Measurements from ENCODE around the gene DTNBP1.

The DTNBP1 gene

DNA sequence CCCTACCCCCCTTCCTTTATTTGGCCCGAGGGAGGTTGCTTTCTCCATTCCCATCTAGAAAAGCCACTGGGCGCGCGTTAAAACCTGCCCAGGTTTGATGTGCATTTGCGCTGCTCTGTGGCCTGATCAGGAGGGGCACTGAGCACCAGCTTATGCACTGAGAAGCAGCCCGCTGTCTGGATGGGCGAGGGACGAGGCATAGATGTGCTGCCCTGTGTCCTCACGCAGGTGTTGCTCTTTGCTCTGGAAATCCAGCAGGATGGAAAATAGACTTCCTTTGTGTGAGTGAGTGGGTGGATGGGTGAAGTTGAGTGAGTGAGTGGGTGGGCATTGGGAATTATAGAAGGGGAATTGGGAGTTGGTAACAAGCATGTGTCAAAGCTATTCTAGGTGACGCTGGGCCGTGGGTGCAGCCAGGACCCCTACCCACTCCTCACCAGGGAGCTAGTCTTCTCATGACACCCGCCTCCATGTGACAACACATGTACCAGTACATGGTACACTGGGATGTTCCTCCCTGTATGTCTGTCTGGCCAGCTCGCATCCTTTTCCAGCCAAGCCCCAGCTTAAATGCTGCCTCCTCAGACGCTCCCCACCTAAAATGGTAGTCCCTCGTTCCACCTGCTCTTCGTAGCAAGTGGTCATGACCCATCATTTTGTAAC is 162.6 kb downstream of the DTNBP1 start:
- DNase-seq = no peak

GRCh38 chr6:15499591-15499990 is 163.2 kb downstream of the DTNBP1 start:
- no peak for DNase-seq

DNA sequence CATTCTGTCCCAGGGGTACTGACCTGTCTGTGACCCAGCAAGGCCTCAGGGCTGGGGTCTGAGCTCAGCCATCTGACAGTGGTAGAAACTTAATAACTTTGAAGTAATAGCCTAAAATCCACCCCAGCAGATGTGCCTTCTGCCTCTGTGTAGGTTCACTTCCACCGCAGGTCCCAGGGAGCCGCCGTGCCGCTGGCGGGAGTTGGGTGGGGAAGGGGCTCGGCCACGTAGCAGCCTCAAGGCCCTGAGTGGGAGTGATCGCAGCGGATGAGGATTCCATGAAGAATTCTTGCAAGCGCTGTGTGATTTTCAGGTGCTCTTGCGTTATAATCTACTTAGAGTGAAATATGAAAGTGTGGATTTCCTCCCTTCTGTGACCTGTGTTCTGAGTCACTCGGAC is 163.7 kb downstream of the DTNBP1 start:
- DNase-seq = no peak

GRCh38 chr6:15498640-15499039 is 164.2 kb downstream of the DTNBP1 start:
- DNase-seq = no peak

DNA sequence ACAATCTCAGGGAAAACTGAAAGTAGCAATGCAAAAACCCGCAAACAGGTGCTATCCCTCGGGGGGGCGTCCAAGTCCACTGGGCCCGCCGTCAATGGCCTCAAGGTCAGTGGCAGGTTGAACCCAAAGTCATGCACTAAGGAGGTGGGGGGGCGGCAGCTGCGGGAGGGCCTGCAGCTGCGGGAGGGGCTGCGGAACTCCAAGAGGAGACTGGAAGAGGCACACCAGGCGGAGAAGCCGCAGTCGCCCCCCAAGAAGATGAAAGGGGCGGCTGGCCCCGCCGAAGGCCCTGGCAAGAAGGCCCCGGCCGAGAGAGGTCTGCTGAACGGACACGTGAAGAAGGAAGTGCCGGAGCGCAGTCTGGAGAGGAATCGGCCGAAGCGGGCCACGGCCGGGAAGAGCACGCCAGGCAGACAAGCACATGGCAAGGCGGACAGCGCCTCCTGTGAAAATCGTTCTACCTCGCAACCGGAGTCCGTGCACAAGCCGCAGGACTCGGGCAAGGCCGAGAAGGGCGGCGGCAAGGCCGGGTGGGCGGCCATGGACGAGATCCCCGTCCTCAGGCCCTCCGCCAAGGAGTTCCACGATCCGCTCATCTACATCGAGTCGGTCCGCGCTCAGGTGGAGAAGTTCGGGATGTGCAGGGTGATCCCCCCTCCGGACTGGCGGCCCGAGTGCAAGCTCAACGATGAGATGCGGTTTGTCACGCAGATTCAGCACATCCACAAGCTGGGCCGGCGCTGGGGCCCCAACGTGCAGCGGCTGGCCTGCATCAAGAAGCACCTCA is 166.3 kb downstream of the DTNBP1 start:
- no peak for DNase-seq

GRCh38 chr6:15495375-15495901 is 167.4 kb downstream of the DTNBP1 start:
- no peak for DNase-seq

GRCh38 chr6:15493437-15494168 is 169.2 kb downstream of the DTNBP1 start:
- no peak for DNase-seq

DNA sequence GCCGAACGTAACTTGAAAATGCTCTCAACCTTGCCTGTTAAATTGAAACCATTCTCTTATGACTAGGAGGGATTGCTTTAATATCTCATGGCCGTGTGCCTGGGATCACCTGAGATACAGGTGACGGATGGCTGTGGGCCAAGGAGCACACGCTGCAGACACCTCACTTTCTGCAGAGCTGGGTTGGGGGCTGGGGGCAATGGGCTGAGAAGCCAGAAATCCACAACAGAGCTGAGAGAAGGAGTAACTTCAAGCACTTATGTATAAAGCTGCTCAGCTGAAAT is 170.9 kb downstream of the DTNBP1 start:
- peak; percentile 49 for DNase-seq

DNA sequence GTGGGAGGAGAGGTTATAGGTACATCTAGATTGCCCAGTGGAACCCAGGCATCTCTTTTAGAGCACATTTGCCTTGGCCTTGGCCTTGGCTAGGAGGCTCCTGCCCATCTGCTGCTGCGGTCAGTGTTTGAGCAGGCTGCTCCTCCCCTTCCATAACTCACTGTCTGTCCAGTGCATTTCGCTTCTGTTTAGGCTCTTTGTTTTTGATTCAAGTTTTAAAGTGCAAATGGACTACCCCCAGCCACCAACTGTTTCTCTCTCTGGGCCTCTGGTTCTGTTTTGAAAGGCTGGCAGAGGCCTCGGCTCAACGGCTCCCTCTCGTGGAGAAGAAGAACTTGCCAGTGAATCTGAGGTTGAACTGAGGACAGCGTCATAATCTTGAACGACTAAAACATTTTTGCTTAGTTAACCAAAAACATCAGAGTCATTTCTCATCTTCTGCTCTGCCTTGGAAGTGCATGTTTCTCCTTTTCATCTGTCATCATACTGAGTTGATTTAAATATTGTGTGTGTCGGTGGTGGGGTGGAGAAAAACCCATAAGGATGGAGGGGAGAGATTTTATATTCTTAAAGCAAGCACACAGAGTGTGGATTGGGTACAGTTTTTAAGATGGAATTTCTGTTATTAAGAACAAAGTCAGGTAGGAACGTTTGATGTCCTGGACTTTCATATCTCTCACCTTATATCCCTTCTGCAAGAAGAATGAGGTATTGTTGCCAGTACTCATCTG is 171.4 kb downstream of the DTNBP1 start:
- peak; percentile 84 for DNase-seq

- DNase-seq = peak; percentile 54
These were observed 172.4 kb downstream of the DTNBP1 start for GRCh38 chr6:15490242-15491100.

GRCh38 chr6:15489261-15489962 is 173.4 kb downstream of the DTNBP1 start:
- peak; percentile 40 for DNase-seq

GRCh38 chr6:15487262-15487661 is 175.6 kb downstream of the DTNBP1 start:
- no peak for DNase-seq

DNA sequence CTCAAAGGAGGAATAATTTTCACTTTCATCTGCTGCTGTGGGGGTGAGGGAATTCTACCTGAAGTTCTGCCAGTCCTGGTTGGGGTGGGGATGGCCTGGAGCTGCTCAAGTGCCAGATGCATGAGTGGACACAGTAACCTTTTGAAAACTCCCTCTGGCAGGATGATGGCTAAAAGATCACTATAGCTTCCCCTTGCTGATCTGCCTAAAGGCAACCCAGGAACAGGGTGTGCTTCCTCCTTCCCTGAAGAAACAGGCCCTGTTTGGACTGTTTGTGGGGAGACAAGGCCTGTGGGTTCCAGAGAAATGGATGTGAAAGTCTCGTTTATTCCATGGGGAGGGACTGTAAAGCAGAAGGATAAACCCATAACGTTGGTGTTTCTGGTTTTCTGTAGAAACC is 176.9 kb downstream of the DTNBP1 start:
- no peak for DNase-seq

- no peak for DNase-seq
These were observed 178.0 kb downstream of the DTNBP1 start for GRCh38 chr6:15484821-15485220.

- no peak for DNase-seq
These were observed 178.7 kb downstream of the DTNBP1 start for GRCh38 chr6:15484140-15484539.

DNA sequence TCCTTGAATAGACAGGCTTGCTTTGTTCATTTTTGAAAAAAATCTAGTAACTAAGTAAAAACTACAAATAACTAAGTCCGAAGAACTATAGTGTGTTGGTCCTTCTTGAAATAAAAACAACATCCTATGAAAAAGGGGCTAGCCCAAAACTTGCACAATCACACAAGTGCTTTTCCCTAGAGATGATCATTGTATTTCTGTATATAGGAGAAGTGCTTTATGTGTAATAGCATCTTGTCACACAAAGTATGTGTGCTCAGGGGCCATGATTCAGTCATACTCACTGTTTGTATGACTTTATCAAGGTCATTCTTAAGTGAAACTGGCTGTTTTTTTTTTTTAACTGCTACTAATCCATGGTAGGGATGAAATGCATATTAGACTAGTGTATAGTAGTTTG is 179.8 kb downstream of the DTNBP1 start:
- no peak for DNase-seq

DNA sequence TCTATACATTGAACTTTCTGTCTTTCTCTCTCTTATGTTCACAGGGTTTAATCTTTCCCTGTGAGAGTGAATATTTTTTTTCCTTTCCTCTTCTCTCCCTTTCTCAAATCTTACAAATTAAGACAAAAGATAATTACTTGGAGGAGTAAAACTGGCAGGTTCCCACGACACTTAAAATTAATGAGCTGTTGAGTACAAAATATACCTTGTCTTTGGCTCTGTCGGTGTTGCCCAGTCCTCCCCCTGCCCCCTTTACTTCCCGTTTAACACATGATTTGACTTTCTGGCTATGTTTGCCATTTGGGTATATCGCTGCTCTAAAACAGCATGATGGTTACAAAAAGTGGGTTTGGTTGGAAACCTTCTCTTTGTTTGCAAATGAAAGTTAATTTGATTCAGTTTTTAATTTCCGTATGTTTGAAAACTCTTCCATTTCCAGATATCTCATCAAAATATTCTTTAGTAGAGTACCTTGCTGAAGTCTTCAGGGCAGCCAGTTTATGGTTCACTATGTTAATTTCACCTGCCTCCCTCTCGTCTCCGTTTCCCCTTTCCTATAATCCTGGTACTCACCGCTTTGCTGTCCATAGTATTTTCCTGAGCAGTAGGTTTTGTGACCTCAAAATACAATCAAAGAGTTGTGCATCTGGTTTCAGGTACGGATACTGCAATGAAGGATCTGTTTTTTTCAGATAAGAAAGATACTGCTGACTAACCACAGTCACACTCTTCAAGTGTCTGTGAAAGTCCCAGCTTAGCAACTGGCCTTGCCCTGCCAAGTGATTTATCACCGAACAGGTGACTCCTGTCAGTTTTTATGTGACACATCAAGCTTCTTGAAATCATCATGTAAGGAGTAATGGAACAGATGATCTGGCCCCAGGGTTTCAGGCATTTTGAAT is 181.2 kb downstream of the DTNBP1 start:
- no peak for DNase-seq

DNA sequence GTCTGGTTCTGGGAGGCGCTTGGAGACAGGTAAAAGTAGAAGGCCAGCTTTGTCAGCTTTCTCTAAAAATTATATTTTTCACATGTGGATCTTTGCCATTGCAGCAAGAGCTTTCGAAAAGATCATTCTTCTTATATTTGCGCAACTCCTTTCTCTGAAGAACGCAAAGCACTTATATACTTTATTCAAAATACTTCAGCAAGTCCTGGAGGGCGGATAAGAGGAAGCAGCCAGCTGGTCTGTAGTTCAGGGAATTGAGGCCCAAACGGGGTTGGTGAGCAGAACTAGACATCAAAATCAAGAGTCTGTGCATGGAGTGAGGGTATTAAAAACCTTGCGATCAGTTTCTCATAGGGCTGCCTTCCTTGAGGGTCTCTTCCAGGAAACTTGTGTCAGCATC is 182.3 kb downstream of the DTNBP1 start:
- DNase-seq = no peak

DNA sequence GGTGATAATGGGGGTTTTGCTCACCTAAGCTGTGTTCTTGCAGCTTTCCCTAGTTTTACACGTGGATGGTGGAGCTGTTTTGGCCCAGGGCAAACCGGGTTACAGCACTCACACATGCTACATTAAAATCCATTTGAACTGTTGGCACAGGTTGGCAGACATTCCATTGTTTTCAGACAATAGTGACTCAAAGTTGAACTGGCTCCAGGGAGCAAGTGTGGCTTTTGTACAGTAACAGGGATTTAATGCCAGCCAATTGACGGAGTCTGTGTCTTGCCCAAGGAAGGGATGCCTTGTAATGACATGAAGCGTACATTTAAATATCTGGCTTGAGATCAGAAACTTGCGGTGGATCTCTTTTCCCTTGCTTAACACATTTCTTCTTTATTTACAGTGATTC is 183.1 kb downstream of the DTNBP1 start:
- no peak for DNase-seq

- no peak for DNase-seq
These were observed 185.1 kb downstream of the DTNBP1 start for GRCh38 chr6:15477746-15478145.
